ENCODE measurements around the gene PROCA1.
"Not testable (repeated sequence)": the region's sequence is repeated elsewhere in the genome, so short reads cannot be mapped to it uniquely, and the experiment has no call there.

Gene PROCA1

DNA sequence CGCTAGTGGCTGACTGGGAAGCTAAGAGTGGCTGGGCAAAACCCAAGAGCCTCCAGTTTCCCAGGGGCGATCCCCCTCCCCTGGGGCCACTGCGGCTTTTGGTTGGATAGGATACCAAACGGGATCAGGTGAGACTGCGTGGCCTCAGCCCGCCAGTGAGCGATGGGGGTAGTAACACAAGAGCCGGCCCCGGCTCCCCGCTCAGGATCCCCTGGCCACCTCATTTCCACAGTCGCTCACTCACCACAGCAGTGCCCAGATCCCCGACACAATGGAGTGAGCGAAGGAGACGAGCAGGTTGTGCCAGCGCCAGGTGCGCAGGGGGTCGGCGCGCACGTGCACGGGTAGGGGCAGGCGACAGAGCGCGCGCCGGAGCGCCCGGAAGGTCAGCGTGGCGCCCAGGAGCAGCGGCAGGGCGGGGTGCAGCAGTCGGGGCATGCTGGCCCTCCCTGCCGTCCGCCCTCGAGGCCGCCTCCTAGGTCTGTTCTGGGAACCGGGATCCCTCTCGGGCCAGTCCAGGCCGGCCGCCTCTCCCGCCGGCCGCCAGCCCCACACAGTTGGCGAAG is 14.1 kb upstream of the PROCA1 start:
- DNase-seq: peak; percentile 85

- DNase-seq: no peak
These were observed 13.5 kb upstream of the PROCA1 start for GRCh38 chr17:28725166-28725659.

- peak; percentile 72 for DNase-seq
These were observed 12.9 kb upstream of the PROCA1 start for GRCh38 chr17:28724500-28725165.

DNA sequence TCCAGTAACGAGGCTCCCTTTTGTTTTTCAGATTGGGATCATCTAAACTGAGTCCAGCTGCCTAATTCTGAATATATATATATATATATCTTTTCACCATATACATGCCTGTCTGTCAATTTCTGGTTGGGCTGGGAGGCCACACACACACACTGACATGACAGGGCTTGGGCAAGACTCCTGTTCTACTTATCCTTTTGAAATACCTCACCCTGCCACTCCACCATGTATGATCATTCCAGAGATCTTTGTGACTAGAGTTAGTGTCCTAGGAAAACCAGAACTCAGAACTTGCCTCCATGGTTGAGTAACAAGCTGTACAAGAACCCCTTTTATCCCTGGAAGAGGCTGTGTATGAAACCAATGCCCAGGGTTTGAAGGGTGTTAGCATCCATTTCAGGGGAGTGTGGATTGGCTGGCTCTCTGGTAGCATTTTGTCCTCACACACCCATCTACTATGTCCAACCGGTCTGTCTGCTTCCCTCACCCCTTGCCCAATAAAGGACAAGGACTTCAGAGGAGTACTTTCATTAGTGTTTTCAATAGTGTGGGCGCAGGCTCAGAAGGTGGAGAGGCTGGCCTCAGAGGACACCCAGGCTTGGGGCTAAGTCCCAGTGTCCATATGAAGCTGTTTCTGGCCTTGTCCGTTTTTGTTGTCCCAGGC is 12.3 kb upstream of the PROCA1 start:
- DNase-seq: not testable (repeated sequence)

DNA sequence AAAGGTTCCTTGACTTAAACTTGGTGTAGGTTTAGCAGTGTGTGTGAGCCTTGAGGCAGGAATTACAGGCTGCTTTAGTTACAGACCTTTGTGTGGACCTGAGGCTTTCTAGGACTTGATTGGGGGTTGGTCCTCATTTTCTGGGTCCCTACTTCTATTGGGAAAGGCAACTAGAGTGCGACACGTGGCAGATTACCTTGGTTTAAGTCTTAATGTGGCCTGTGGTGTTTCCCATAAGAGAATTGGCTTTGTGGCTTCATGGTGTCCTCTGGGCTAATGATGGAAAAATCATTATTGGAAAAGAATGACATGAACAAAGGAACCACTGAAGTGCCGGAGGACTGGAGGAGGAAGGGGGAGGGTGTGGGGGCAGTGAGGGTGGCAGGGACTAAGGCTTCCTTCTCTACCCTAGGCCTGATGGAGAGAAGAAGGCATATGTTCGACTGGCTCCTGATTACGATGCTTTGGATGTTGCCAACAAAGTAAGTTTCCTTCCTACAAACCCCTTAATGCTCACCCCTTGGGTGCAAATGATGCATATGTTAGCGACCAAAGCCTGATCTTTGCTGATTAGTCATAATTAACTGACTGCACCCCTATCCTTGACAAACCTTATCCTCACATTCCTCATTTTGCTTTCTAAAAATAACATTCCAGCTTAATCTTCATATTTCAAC is 11.6 kb upstream of the PROCA1 start:
- no peak for DNase-seq

- DNase-seq: no peak
These were observed 10.9 kb upstream of the PROCA1 start for GRCh38 chr17:28722417-28723158.

DNA sequence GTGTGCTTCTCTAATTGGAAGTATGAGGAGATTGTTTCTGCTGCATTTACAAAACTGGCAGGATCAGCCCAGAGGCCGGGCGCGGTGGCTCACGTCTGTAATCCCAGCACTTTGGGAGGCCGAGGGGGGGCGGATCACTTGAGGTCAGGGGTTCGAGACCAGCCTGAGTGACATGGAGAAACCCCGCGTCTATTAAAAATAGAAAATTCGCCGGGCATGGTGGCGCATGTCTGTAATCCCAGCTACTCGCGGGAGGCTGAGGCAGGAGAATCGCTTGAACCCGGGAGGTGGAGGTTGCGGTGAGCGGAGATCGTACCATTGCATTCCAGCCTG is 9.3 kb upstream of the PROCA1 start:
- DNase-seq: not testable (repeated sequence)

DNA sequence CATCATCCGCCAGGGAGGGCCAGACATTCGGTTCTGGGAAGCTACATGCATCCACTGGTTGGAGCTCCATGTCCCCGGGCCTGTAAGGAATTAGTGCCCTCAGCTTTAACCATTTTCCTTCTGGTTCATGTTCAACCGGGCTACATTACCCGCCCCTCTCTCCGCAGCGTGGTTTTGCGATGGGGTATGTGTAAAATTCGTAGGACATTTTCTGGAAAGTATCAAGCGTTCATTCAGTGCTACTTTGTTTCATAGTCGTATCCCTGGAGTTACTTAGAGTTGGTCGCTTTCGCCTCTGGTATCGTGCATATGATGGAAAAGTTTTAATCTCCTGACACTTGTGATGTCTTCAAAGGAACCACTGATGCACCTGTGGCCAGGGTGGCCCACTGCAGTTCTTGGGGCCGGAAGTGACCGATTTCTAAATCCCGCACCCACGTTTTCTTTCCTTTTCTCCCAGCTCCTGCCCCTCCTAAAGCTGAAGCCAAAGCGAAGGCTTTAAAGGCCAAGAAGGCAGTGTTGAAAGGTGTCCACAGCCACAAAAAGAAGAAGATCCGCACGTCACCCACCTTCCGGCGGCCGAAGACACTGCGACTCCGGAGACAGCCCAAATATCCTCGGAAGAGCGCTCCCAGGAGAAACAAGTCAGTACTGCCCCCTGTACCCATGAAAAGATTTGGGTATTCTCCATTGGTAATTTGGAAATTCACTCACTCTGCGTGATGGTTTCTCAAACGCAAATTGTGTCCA is 8.7 kb upstream of the PROCA1 start:
- peak; percentile 42 for DNase-seq

DNA sequence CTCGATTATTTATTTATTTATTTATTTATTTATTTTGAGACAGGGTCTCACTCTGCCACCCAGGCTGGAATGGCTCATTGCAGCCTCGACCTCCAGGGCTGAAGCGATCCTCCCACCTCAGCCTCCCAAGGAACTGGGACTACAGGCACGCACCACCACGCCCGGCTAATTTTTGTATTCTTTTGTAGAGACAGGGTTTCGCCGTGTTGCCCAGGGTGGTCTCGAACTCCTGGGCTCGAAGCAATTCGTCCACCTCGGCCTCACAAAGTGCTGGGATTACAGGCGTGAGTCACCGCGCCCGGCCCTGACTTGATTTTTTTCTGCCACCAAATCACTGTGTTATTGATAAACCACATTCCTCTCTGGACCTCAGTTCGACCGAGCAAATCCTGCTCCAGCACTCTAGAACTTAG is 7.3 kb upstream of the PROCA1 start:
- DNase-seq: no peak

GRCh38 chr17:28718333-28719020 is 6.8 kb upstream of the PROCA1 start:
- no peak for DNase-seq

- DNase-seq: no peak
These were observed 6.1 kb upstream of the PROCA1 start, which contains the start of gene RAB34 for GRCh38 chr17:28717578-28718332. TSS of gene RAB34 (minus strand) at chr17:28717868. CDS start at chr17:28717266, 602 bp downstream.

DNA sequence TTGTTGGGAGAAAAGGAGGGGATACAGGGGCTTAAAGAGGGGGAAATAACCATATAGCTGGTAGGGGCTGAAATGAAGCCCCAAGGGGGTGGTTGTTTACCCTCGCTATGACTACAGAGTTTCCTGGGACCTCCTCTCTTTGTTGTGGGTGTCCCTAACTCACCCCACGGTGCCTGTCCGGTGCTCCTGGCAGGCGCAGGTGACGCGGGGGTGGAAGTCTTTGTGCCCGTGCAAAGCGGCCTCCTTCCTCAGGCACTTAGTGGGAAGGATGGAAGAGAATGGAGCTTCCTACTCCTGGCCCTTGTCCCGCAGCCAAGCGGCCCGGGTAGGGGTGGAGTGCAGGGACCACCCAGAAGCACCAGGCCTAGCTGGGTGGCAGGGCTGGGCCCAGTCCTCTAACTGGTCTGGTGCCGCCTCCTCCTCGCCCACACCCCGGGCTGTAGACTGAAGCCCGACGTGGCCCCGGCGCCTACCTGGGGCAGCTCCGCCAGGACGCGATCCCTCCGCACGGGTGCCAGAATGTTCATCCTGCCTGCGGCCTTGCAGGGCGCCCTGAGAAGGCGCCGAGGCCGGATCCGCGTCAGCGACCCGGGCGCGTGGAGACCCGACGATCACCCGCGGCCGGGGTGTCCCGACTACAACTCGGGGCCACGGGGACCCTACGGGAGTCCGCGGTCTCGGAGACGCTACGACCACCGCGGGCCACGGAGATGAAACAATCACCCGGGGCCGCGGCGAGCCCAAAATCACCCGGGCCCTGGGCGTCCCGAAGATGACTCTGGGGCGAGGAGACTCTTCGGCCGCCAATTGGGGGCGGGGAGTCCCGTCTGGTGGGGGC is 5.3 kb upstream of the PROCA1 start:
- DNase-seq: no peak

DNA sequence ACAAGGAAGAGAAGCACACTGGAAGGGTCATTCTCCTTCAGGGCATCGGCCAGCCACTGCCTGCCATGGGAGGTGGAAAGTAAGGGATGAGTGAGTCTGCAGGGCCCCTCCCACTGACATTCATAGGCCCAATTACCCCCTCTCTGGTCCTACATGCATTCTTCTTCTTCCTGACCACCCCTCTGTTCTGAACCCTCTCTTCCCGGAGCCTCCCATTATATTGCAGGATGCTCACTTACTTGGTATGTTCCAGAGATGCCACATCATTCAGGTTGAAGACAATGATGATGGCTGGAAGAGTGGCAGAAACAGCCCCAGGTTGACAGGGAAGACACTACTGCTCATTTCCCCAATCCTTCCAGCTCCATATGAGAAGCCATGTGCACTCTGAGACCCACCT is 3.5 kb upstream of the PROCA1 start:
- no peak for DNase-seq

DNA sequence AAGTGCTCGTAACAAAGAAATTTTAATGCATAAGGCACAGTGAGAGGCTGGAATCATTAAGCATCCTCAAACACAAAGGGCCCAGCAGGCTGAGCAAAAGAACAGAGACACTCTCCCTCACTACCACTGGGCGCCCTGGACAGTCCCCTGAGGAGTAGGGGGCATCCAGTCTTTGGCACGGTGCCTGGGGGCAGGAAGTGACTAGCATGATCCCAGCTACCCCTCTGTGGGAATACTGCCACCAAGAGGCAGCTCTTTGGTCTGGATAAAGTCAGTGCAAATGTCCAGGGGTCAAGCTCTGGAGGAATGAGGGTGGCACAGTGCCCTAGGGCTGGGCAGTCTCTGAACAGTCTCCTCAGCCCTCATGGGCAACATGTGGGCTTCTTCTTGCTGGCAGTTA is 2.6 kb upstream of the PROCA1 start:
- DNase-seq: no peak

- no peak for DNase-seq
These were observed 1.2 kb upstream of the PROCA1 start for GRCh38 chr17:28712705-28713415.

- DNase-seq: no peak
These were observed 480 bp upstream of the PROCA1 start for GRCh38 chr17:28712032-28712704.

GRCh38 chr17:28710861-28711722 is 596 bp downstream of the PROCA1 start:
- DNase-seq: peak; percentile 86

DNA sequence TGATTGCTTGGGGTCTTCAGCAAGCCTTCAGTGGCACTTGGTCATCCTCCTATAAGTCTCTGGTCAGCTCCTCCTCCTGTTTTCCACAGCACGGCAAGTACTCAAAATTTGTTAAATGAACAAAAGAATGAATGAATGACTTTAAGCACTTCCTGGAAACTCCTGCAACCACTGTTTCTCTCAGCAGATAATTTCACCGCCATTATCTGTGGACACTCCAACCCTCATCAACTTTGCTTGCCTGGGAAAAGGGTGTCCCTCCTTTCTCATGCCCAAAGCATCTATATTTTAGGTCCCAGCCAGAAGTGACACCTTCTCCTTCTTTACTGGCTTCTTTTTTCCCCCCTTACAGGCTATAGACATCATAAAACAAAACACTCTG is 4.4 kb downstream of the PROCA1 start:
- no peak for DNase-seq

Measured in RPMI8226 (cell line).